ENCODE results near the gene GBE1.
"Not testable (repeated sequence)": the region's sequence is repeated elsewhere in the genome, so short reads cannot be mapped to it uniquely, and the experiment has no call there.

GBE1 gene

DNA sequence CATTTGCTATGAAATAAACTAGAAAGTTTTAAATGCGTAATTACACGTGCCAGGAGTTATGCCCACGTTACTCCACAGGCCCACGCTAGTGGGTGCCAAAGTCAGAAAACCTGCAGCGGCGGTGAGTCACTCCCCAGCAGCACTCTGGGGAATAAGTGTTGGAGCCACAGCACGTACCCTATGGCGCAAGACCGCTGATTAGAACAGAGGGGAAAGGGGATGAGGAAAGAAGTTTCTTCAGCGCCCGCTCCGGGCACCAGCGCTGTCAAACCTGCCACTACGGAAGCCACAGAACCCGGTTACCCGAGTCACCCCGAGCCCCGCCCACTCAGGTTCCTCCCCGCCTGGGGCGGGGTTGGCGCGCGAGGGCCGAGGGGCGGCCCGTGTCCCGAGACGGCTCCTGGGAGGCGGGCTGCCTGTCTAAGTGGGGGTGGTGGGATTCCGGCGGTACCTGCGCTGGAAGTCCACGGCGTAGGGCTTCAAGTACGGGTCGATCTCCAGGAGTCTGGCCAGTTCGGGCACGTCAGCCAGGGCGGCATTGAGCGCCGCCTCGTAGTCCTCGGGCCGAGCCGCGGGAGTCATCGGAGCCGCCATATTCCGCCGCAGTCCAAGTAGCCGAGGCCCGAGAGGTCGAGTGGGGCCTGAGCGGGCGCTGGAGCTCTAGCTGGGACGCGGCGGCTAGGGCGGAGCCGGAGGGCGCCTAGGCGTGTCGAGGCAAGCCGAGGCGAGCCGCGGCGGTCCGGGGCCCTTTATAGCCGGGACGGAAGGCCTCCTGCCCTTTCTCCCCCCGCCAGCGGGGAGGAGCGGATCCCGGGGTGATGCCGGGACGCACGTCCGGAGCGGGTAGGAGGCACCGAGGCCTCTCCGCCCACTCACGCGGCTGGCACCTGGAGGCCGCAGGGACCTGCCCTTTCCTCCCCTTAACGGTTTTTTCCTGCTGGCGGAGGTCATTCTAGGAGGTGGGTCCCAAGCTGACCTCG lies at the start of gene GBE1:
GBE1 (minus strand) TSS at position 722 of the 980 bp plus-strand sequence; CDS start at position 594, 128 bp downstream.
- peak; percentile 93 for DNase-seq

GRCh38 chr3:81808900-81809299 lies 47.5 kb upstream of the GBE1 start:
- DNase-seq: no peak

GRCh38 chr3:81799403-81799802 lies 38.0 kb upstream of the GBE1 start:
- no peak for DNase-seq

GRCh38 chr3:81793410-81793809 lies 32.0 kb upstream of the GBE1 start:
- DNase-seq: no peak

DNA sequence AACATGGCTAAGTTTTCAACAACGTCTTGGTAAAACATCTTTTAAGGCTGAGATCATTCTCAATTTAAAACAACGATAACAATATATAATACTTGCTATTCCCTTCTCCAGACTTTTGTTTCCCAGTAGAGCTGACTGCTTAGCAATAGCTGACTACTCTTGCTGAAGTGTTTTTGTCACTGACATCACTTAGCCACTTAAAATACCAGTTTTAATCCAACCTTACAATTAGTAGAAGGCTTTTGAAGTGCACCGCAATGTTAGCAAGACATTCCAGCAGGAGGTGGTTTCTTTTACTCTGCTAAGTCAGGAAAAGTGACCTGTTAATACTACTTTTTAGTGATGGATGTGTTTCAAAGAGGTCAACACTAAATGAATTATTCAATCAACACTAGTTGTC lies 28.7 kb upstream of the GBE1 start:
- DNase-seq: no peak

GRCh38 chr3:81789691-81790090 lies 28.2 kb upstream of the GBE1 start:
- DNase-seq: no peak

- DNase-seq: no peak
Observed at GRCh38 chr3:81788610-81789009, 27.2 kb upstream of the GBE1 start.

- DNase-seq: no peak
Observed at GRCh38 chr3:81788044-81788443, 26.6 kb upstream of the GBE1 start.

DNA sequence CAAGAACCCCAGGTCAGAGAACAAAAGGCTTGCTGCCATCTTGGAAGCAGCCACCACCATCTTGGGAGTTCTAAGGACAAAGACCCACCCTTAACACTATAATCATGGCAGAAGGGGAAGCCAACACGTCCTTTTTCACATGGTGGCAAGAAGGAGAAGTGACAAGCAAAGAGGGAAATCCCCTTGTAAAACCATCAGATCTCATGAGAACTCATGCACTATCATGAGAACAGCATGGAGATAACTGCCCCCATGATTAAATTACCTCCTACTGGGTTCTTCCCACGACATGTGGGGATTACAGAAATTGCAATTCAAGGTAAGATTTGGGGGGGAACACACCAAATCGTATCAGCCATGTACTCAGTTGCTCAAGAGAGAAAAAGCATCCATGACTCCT lies 21.1 kb upstream of the GBE1 start:
- no peak for DNase-seq

- DNase-seq: no peak
Observed at GRCh38 chr3:81778678-81779182, 17.3 kb upstream of the GBE1 start.

DNA sequence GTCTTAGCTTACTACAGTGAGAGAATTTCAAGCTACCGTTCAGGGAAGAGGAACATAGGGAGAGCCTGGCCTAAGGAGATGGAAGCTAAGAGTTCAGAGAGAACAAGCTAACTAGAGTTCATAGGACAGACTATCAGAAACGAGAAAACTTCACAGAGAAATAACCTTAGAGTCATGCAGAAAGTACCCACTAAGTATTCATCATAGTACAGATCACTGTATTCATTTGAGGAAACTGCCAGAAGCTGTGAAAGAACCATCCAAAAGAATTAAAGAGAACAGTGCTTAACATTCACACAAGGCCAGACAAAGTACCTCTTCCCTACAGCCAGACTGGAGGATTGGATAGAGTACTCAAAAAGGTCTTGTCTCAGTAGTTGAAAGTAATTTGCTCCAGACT lies 15.2 kb upstream of the GBE1 start:
- DNase-seq: no peak

DNA sequence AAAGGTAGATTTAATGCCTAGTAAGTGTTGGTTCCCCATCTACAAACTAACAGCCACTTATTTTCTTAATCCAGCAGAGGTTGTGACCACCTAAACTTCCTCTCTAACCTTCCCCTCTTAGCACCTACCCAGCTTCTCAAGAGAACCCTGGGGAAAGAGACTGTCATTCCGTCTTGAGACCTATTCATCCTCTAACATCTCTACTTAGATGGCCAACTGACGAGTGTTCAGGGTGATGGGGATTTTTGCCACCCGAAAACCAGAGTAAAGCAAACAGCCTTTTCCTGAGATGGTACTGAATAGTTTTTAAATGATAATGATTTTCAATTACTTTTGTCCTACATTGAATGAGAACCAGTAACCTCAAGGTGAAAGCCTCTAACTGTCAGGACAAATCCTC lies 9.3 kb upstream of the GBE1 start:
- DNase-seq: no peak

GRCh38 chr3:81769299-81769698 lies 7.9 kb upstream of the GBE1 start:
- no peak for DNase-seq

- not testable (repeated sequence) for DNase-seq
Observed at GRCh38 chr3:81767250-81767859, 5.9 kb upstream of the GBE1 start.

DNA sequence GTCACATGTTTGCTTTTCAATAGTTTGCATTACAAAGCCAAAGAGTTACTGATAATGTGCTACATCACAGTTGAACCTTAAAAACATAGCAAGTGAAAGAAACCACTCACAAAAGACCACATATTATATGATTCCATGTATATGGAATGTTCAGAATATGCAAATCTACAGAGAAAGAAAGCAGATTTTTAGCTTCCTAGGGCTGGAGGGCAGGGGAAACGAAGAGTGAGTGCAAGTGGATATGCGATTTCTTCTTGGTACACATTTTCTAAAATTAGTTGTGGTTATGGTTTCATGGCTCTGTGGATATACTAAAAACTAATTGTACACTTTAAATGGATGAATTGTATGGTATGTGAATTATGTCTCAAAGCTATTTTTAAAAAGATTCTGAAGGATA lies 4.0 kb upstream of the GBE1 start:
- no peak for DNase-seq

- DNase-seq: no peak
Observed at GRCh38 chr3:81764665-81765064, 3.2 kb upstream of the GBE1 start.

DNA sequence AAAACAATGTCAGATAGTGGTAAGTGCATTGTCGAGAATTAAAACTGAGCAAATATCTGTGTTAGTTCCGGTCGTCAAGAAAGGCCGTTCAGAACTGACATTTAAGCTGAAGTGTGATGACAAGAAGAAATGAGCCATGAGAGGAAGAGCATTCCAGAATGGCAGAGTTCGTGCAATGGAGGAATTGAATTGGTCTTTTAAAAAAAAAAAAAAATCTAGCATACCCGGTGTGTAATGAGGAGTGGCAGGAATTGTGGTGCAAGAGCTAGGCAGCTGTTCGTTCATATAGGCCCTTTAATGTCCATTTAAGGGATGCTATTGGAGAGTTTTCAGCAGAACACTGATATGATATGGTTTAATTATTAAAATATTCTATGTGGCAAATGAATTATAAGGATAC lies 2.6 kb upstream of the GBE1 start:
- no peak for DNase-seq

DNA sequence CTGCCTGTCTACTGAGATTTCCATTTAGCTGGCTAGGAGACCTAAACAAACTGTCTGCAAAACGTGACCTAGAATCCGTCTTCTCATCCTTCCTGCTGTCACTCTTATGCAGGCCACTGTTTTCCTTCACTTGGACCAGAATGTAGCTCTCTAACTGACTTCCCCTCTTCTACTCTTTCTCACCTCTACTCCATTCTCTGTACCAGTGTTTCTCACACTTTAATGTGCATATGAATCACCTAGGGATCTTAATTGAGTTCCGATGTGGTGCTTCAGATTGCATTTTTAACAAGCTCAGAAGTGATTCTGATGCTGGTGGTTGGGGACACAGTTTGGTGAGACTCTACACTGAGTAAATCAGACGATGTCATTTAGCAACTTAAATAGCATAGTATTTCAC lies 1.6 kb upstream of the GBE1 start:
- DNase-seq: no peak

- DNase-seq: no peak
Observed at GRCh38 chr3:81761904-81762580, 597 bp upstream of the GBE1 start.

DNA sequence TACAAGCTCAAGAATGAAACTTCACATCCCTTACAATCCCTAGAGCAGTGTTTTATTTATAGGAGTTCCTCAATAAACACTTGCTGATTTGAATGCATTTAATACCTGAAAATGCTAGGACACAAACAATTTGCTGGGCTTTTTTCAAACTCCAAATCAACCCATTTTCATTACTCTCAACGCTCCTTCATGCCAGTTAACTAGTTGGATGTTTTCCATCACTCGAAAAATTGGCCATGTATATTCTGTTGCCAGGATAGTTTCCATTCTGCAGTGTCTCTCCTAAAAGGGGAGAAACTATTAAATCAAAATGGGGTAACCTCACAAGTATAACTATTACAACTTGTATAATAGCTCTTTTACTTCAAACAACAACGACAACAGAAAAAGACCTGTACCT lies 1.2 kb downstream of the GBE1 start:
- DNase-seq: no peak

DNA sequence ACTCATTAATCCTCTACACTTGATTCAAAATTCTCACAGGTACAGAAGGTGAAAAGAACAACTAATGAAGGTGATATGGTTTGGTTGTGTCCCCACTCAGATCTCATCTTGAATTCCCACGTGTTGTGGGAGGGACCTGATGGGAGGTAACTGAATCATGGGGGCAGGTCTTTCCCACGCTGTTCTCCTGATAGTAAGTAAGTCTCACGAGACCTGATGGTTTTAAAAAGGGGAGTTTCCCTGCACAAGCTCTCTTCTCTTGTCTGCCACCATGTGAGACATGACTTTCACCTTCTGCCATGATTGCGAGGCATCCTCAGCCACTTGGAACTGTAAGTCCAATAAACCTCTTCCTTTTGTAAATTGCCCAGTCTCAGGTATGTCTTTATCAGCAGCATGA lies 2.7 kb downstream of the GBE1 start:
- not testable (repeated sequence) for DNase-seq

DNA sequence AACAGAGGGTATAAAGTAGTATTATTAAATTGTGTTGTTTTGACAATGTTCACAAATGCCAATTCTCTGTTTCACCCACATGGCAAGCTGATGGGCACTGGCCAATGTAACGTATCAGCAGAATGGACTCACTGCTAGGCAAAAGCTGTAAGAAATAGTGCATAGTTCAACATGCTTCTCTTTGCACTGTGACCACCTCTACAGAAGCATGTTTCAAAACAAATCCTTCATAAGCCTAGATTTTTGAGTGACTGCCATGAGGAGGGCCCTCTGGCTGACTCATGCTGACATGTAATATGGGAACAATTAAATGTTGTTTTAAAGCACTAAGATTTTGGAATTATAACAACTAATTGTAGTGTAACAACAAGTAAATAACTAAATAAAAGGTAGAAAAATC lies 3.2 kb downstream of the GBE1 start:
- no peak for DNase-seq

DNA sequence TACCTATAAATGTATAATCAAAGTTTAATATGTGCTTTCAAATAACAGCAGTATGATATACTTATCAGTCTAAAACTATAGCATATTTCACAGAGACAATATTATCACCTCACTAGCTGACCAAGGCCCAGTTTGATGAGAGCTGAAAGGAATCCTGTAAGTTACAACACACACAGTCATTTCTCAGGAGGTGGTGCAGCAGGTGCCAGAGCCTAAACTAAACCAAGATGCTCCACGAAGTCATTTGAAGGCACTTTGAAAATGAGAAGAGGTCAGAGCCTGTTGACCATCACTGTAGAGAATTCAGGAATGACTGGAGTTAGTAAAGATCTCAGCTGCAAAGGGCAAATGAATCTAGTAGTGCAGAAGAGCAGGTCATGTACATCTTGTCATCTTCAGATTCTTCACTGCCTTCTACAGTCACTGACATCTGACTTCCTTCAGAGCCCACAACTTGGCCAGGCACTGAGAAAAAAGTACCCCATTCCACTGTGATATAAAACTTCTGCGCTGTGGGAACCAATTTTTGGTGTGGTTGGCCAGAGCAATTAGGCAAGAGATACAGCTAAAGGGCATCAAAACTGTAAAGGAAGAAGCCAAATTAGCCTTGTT lies 7.9 kb downstream of the GBE1 start:
- DNase-seq: no peak
